Tibial artery (tissue), 4 donors: Measurements from ENCODE around the gene CFHR4.

ENCODE experiments used
- DNase-seq, 2 donors: peaks; one replicate each; pipeline ENCODE4 v3.0.0-alpha.2; 2019
- H3K27ac ChIP-seq, 2 donors: fragments of 200-600 bp; sonication (generic) in 1 of 2; 1 replicate in 1 of 2; 2 replicates in 1 of 2; pipeline ENCODE4 v1.5.1; 2018 to 2019; ENCODE audit warnings: mild to moderate bottlenecking in 1 of 2
- H3K27me3 ChIP-seq, 2 donors: fragments of 200-600 bp; sonication (generic) in 1 of 2; one replicate each; pipeline versions ENCODE4 v1.5.1 to v1.6.0; 2016 to 2019
- H3K36me3 ChIP-seq, 3 donors: fragments of 200-600 bp; sonication (generic) in 2 of 3; one replicate each; pipeline ENCODE4 v1.5.1; 2016 to 2019; ENCODE audit warnings: mild to moderate bottlenecking in 2 of 3
- H3K4me1 ChIP-seq, 4 donors: fragments of 200-600 bp; sonication (generic) in 2 of 4; 1 replicate in 3 of 4; 2 replicates in 1 of 4; pipeline ENCODE4 v1.5.1; 2016 to 2019
- H3K4me3 ChIP-seq, 2 donors: fragments of 200-600 bp; sonication (generic) in 1 of 2; 1 replicate in 1 of 2; 2 replicates in 1 of 2; pipeline ENCODE4 v1.5.1; 2018 to 2019; ENCODE audit warnings: mild to moderate bottlenecking in 2 of 2
- H3K9me3 ChIP-seq, 3 donors: fragments of 200-600 bp; sonication (generic) in 1 of 3; one replicate each; pipeline ENCODE4 v1.5.1; 2016 to 2019
- CTCF ChIP-seq, 2 experiments: fragments of 200-600 bp in 1 of 2; fragments of 450-650 bp in 1 of 2; IDR thresholded peaks; one replicate each; pipeline ENCODE4 v1.5.1; 2017 to 2019; ENCODE audit warnings: antibody characterized with exemption in 2 of 2, mild to moderate bottlenecking in 1 of 2, moderate library complexity in 1 of 2
- intact Hi-C: fragments of 100-400 bp; cut with DNase I; formaldehyde crosslinking; loops from one replicate; pipeline ENCODE4 v1.15.0; 2023; ENCODE audit warnings: low total_unique reads

The CFHR4 gene

GRCh38 chr1:196890668-196891067 is 2.8 kb downstream of the CFHR4 start:
- intact Hi-C loops, result no loop called here
- no peak for DNase-seq
- Histone ChIP-seq H3K27ac (no peak overlapping the region), H3K27me3 (no peaks in the 10 kb centered on the region), H3K4me1 (no peaks in the 10 kb centered on the region), H3K36me3 (no peaks in the 10 kb centered on the region), H3K4me3 (no peak overlapping the region), H3K9me3 (no peaks in the 10 kb centered on the region)
- no peak for TF ChIP-seq CTCF (IDR thresholded peaks at IDR 0.05)

GRCh38 chr1:196891251-196891650 is 3.4 kb downstream of the CFHR4 start:
- no peaks in the 10 kb centered on the region for H3K27me3 ChIP-seq
- H3K4me1 ChIP-seq, result no peaks in the 10 kb centered on the region
- H3K9me3 ChIP-seq, result no peaks in the 10 kb centered on the region
- no peak for TF ChIP-seq CTCF (IDR thresholded peaks at IDR 0.05)
- no peak for DNase-seq
- H3K36me3 ChIP-seq, result no peaks in the 10 kb centered on the region
- intact Hi-C loops, result no loop called here
- no peak overlapping the region for H3K4me3 ChIP-seq
- no peak overlapping the region for H3K27ac ChIP-seq

- TF ChIP-seq CTCF (IDR thresholded peaks at IDR 0.05), result no peak
- no peaks in the 10 kb centered on the region for H3K9me3 ChIP-seq
- intact Hi-C loops, result no loop called here
- H3K27ac ChIP-seq, result no peak overlapping the region
- no peaks in the 10 kb centered on the region for H3K36me3 ChIP-seq
- peaks cover 0 to 7% of the 10 kb centered on the region in 2 donors for H3K27me3 ChIP-seq
- H3K4me3 ChIP-seq, result no peak overlapping the region
- no peak for DNase-seq
- H3K4me1 ChIP-seq, result no peaks in the 10 kb centered on the region
Observed at GRCh38 chr1:196896355-196896754, 8.5 kb downstream of the CFHR4 start.

GRCh38 chr1:196897158-196897828 is 9.4 kb downstream of the CFHR4 start:
- DNase-seq, result no peak
- H3K36me3 ChIP-seq, result no peaks in the 10 kb centered on the region
- no peak overlapping the region for H3K4me3 ChIP-seq
- H3K27me3 ChIP-seq, result peaks cover 0 to 7% of the 10 kb centered on the region in 2 donors
- H3K27ac ChIP-seq, result no peak overlapping the region
- intact Hi-C loops, result no loop called here
- H3K9me3 ChIP-seq, result no peaks in the 10 kb centered on the region
- no peak for TF ChIP-seq CTCF (IDR thresholded peaks at IDR 0.05)
- no peaks in the 10 kb centered on the region for H3K4me1 ChIP-seq

- intact Hi-C loops, result no loop called here
Observed at GRCh38 chr1:196902344-196902743, 14.5 kb downstream of the CFHR4 start.

More at GRCh38 chr1:196902344-196902743, 14.5 kb downstream of the CFHR4 start:
- Histone ChIP-seq H3K4me1 (no peaks in the 10 kb centered on the region), H3K36me3 (no peaks in the 10 kb centered on the region), H3K4me3 (no peak overlapping the region), H3K27me3 (peaks cover 0 to 3% of the 10 kb centered on the region in 2 donors), H3K27ac (no peak overlapping the region), H3K9me3 (no peaks in the 10 kb centered on the region)
- TF ChIP-seq CTCF (IDR thresholded peaks at IDR 0.05), result no peak
- DNase-seq, result no peak
